ENCODE measurements around the gene FBXL13.

- TF ChIP-seq EZH2 (IDR thresholded peaks at IDR 0.05; ENCODE audit: low read depth, low read length, severe bottlenecking) (no peak), HDAC2 (IDR thresholded peaks at IDR 0.05; ENCODE audit: borderline replicate concordance in 1 of 2, low read depth in 2 of 2, low read length in 2 of 2) (no peak), NRF1 (IDR thresholded peaks at IDR 0.05; ENCODE audit: low read depth, low read length) (no peak), CTCF (IDR thresholded peaks at IDR 0.05; ENCODE audit: control extremely low read depth in 1 of 3, insufficient read depth in 1 of 3, low read depth in 1 of 3, low read length in 3 of 3) (no peak), POLR2AphosphoS5 (IDR thresholded peaks at IDR 0.05; ENCODE audit: low read depth, low read length) (no peak), EP300 (IDR thresholded peaks at IDR 0.05; ENCODE audit: borderline replicate concordance in 1 of 2, low read depth in 2 of 2, low read length in 2 of 2) (no peak), SIN3A (conservative IDR thresholded peaks at IDR 0.05 in 1 of 2, IDR thresholded peaks at IDR 0.05 in 1 of 2; ENCODE audit: low read depth in 1 of 2, low read length in 2 of 2) (no peak), ZNF274 (IDR thresholded peaks at IDR 0.05; ENCODE audit: borderline replicate concordance, extremely low read depth, low read length) (no peak), USF2 (IDR thresholded peaks at IDR 0.05; ENCODE audit: low read length) (no peak)
Observed at GRCh38 chr7:102927312-102927933, 147.2 kb downstream of the FBXL13 start.

All from H1 (cell line).